Epithelial cell of prostate (primary cell): ENCODE measurements around the gene RSRC1.
"Not testable (repeated sequence)": the region's sequence is repeated elsewhere in the genome, so short reads cannot be mapped to it uniquely, and the experiment has no call there.

Source experiments
- DNase-seq: peaks from one replicate; pipeline ENCODE4 v3.0.0-alpha.2; 2011; ENCODE audit warnings: low read depth, low spot score
- H3K27ac ChIP-seq: fragments of 450-650 bp; 2 replicates; pipeline ENCODE4 v1.5.1; 2017; ENCODE audit warnings: mild to moderate bottlenecking

The RSRC1 gene

GRCh38 chr3:158205994-158206393, 96.1 kb downstream of the RSRC1 start:
- no peak for DNase-seq
- no peak overlapping the region for H3K27ac ChIP-seq

- no peak overlapping the region for H3K27ac ChIP-seq
- DNase-seq: no peak
Measured at GRCh38 chr3:158210067-158210466, 100.2 kb downstream of the RSRC1 start.

- DNase-seq: no peak
- H3K27ac ChIP-seq: no peak overlapping the region
Measured at GRCh38 chr3:158213461-158213860, 103.6 kb downstream of the RSRC1 start.

GRCh38 chr3:158217992-158218391, 108.1 kb downstream of the RSRC1 start:
- no peak overlapping the region for H3K27ac ChIP-seq
- DNase-seq: no peak

GRCh38 chr3:158220575-158220974, 110.7 kb downstream of the RSRC1 start:
- H3K27ac ChIP-seq: no peak overlapping the region
- no peak for DNase-seq

GRCh38 chr3:158221426-158221825, 111.5 kb downstream of the RSRC1 start:
- DNase-seq: peak; percentile 16

GRCh38 chr3:158226429-158226828, 116.5 kb downstream of the RSRC1 start:
- DNase-seq: no peak

More at GRCh38 chr3:158221426-158221825, 111.5 kb downstream of the RSRC1 start:
- H3K27ac ChIP-seq: no peak overlapping the region

GRCh38 chr3:158228942-158229341, 119.1 kb downstream of the RSRC1 start:
- DNase-seq: not testable (repeated sequence)

More at GRCh38 chr3:158226429-158226828, 116.5 kb downstream of the RSRC1 start:
- no peak overlapping the region for H3K27ac ChIP-seq

GRCh38 chr3:158233791-158234190, 123.9 kb downstream of the RSRC1 start:
- no peak for DNase-seq
- no peak overlapping the region for H3K27ac ChIP-seq

More at GRCh38 chr3:158228942-158229341, 119.1 kb downstream of the RSRC1 start:
- not testable (repeated sequence) for H3K27ac ChIP-seq

GRCh38 chr3:158244274-158244673, 134.4 kb downstream of the RSRC1 start:
- no peak overlapping the region for H3K27ac ChIP-seq

GRCh38 chr3:158247288-158247687, 137.4 kb downstream of the RSRC1 start:
- DNase-seq: no peak
- no peak overlapping the region for H3K27ac ChIP-seq

More at GRCh38 chr3:158244274-158244673, 134.4 kb downstream of the RSRC1 start:
- no peak for DNase-seq

GRCh38 chr3:158248261-158248660, 138.4 kb downstream of the RSRC1 start:
- no peak overlapping the region for H3K27ac ChIP-seq
- DNase-seq: no peak

- DNase-seq: no peak
- no peak overlapping the region for H3K27ac ChIP-seq
Measured at GRCh38 chr3:158249183-158249582, 139.3 kb downstream of the RSRC1 start.

- DNase-seq: no peak
- H3K27ac ChIP-seq: no peak overlapping the region
Measured at GRCh38 chr3:158258619-158259018, 148.7 kb downstream of the RSRC1 start.

GRCh38 chr3:158260392-158260791, 150.5 kb downstream of the RSRC1 start:
- no peak overlapping the region for H3K27ac ChIP-seq
- no peak for DNase-seq

GRCh38 chr3:158261371-158261991, 151.6 kb downstream of the RSRC1 start:
- DNase-seq: no peak
- H3K27ac ChIP-seq: no peak overlapping the region

- no peak overlapping the region for H3K27ac ChIP-seq
- DNase-seq: no peak
Measured at GRCh38 chr3:158264894-158265293, 155.0 kb downstream of the RSRC1 start.

GRCh38 chr3:158267015-158267414, 157.1 kb downstream of the RSRC1 start:
- no peak overlapping the region for H3K27ac ChIP-seq
- DNase-seq: no peak

GRCh38 chr3:158269942-158270341, 160.1 kb downstream of the RSRC1 start:
- DNase-seq: peak; percentile 89
- H3K27ac ChIP-seq: peak overlapping the region; percentile 79

- H3K27ac ChIP-seq: no peak overlapping the region
Measured at GRCh38 chr3:158272081-158272480, 162.2 kb downstream of the RSRC1 start.

GRCh38 chr3:158273656-158274055, 163.8 kb downstream of the RSRC1 start:
- no peak for DNase-seq
- no peak overlapping the region for H3K27ac ChIP-seq

More at GRCh38 chr3:158272081-158272480, 162.2 kb downstream of the RSRC1 start:
- DNase-seq: no peak

- no peak overlapping the region for H3K27ac ChIP-seq
- no peak for DNase-seq
Measured at GRCh38 chr3:158278187-158278586, 168.3 kb downstream of the RSRC1 start.
